UCSD-AML1 (cell line): ENCODE results near the gene APOO.

Source experiments
- DNase-seq: peaks from one replicate; lab custom pipeline; 2025; ENCODE audit not compliant: unreplicated experiment; lab: John Stamatoyannopoulos, UW

The APOO gene

DNA sequence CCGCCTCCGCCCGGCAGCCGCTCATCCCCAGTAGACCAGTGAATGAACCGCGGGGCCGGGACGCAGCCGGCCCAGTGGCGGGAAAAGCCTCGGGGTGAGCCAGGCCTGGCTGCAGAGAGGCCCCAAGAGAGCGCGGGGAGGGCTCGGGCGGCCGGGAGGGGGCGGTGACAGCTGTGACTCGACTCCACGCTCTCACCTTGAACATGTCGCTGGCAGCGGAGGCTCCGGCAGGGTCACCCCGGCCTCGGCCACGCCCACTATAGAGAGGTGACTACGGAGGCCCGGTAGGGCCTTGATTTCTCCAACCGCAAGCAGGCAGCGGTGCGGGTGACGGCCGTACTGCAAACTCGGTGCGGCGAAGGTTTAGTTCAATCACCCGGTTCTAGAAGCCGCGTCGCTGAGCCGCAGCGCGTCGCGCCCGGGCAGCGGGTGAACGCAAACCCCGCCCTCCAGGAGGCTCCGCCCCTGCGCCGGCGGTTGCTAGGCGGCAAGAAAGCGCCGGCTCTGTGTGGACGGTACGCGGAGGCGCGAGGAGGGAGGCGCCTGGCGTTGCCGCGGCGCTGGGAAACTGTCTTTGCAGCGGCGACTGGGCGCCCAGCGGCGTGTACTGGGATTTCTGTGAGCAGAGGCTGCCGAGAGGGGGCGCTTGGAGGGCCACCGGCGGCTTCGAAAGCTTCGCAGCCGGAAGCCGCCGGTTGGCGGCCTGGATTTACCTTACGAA lies at the start of gene APOO, which contains the start of gene CXorf58:
Gene APOO, minus strand, starts transcription at position 441 of the 721 bp plus-strand sequence. Its CDS starts 236 bp downstream, at position 205.
Gene CXorf58, plus strand, starts transcription at position 509 of the 721 bp plus-strand sequence. CDS start 2,297 bp downstream, outside the sequence.
- DNase-seq: peak; percentile 91

DNA sequence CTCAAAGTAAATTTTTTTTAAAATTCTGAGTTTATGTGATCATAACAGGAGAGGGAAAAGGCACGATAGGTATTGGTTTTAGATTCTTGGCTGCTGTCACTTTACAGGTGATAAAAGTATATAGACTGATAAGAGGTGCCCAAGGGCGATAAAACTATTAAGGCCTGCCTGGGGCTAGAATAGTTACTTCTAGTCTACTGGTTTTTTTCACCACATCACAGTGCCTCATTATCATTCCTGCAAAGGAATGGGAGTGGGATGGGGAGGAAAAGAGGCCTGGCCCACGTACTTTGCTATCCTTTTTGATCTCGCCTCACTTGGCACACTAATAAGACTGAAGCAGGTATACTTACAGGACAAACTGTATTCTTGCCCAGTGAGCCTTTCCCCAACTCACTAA lies 46.7 kb upstream of the APOO start:
- no peak for DNase-seq

DNA sequence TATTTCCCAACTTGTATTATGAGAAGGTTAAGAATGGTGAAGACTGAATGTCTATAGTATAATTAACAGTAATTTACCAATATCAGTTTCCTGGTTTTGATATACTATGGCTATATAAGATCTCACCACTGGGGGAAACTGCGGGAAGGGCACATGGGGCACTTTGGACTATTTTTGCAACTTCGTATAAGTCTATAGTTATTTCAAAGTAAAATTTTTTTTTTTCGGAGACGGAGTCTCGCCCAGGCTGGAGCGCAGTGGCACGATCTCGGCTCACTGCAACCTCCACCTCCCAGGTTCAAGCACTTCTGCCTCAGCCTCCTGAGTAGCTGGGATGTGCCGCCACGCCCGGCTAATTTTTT lies 46.2 kb upstream of the APOO start:
- no peak for DNase-seq

- DNase-seq: peak; percentile 44
Observed at GRCh38 chrX:23952984-23953907, 45.5 kb upstream of the APOO start.

DNA sequence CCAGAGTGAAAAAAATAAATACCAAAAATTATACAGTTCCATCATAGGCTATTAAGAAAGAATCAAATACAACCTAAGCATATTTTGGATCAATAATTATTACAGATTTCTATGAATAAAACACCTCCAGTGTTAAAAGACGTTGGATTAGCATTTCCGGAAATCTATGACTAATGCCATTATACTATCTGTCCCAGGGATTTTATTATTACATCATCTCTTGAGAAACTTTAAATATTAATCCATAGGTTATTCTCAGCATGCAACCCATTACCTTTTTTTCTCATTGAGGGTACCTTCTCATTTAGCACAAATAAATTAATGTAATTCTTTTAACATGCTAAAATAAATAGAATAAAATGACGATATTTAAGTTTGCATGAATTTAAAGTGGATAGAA lies 44.7 kb upstream of the APOO start:
- DNase-seq: no peak

DNA sequence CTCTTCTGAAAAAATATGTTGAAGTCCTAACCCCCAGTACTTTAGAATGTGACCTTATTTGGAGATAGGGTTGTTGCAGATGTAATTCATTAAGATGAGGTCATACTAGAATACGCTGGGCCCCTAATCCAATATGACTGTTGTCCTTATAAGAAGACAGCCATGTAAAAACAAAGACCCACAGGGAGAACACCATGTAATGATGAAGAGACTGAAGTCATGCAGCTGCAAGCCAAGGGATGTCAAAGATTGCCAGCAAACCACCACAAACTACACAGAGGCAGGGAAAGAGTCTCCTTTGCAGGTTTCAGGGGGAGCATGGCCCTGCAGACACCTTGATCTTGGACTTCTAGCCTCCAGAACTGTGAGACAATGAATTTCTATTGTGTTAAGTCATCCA lies 37.5 kb upstream of the APOO start:
- no peak for DNase-seq

GRCh38 chrX:23944234-23944633 lies 36.5 kb upstream of the APOO start:
- no peak for DNase-seq

- no peak for DNase-seq
Observed at GRCh38 chrX:23939203-23939602, 31.5 kb upstream of the APOO start.

DNA sequence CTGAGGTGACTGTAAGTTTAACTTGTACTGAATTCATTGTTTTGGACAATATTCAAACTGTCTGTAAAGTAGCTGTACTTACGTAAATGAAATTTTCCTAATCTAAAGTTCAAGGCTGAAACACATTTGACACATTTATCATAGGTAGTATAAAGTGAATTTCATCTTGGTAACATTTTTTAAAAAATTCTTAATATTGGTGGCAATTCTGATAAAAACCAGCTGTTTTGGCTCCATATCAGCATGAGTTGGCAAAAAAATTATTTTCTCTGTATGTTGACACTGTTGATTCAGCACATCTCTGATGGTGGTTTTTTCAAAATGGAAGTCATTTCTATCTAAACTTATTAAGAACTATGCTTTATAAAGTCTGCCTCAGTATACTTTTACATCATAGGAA lies 31.0 kb upstream of the APOO start:
- no peak for DNase-seq

DNA sequence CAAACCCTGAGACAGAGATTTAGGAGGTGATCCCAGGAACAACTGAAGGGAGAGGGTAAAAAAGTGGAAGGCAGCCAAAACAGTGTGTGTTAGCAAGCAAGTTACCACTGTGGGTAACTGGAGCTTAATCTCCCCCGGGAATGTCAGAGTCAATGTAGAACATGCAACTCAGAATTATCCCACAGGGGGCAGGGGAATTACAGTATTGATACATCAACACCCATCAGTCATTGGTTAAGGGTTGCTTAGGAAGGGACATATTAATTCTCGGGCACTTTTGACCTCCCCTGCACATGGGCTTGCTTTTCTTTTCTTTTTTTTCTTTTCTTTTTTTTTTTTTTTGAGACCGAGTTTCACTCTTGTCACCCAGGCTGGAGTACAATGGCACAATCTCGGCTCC lies 29.4 kb upstream of the APOO start:
- DNase-seq: no peak

GRCh38 chrX:23936180-23936579 lies 28.4 kb upstream of the APOO start:
- DNase-seq: no peak

- DNase-seq: no peak
Observed at GRCh38 chrX:23935106-23935505, 27.4 kb upstream of the APOO start.

DNA sequence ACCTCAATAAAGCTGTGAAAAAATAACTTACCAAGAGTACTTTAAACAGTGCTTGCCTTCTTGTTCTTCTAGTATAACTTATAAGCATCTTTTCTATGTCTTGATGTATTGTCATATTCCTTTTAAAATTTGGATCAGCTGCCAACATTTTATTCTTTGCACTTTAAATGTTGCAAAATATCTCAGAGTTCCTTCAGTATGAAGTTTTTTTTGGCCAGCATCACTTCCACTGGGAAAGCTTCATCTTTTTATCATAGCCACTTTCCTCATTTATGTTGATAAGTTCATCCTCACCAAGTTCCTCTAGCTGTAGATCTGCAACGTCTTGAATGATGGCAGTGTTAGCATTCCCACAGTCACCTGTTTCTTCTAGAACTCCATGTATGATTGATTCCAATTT lies 24.3 kb upstream of the APOO start:
- DNase-seq: no peak

GRCh38 chrX:23930894-23931604 lies 23.3 kb upstream of the APOO start:
- DNase-seq: no peak

- no peak for DNase-seq
Observed at GRCh38 chrX:23926015-23926414, 18.3 kb upstream of the APOO start.

DNA sequence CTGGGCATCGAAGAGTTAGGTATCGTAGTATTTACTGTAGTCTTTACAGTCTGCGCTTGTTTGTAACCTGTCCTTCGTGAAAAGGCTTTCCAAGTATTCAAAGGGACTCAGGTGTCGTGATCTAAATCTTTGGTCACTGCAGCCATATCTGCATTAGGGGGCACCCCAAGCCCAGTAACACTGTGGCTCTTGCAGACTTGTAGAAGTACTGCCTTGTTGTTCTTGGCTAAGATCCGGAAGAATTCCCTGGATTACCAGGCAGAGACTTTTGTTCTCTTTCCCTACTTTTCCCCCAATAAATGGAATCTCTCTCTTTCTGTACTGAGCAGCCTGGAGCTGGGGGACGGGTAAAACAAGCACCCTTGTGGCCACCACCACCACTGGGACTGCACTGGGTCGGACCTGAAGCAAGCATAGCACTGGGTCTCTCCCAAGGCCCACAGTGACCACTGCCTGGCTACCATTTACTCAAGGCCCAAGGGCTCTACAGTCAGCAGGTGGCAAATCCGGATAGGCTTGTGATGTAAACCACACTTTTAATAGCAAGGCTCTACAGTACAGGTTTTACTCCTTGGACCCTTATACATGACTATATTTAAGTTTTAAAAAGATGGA lies 12.1 kb upstream of the APOO start:
- no peak for DNase-seq

DNA sequence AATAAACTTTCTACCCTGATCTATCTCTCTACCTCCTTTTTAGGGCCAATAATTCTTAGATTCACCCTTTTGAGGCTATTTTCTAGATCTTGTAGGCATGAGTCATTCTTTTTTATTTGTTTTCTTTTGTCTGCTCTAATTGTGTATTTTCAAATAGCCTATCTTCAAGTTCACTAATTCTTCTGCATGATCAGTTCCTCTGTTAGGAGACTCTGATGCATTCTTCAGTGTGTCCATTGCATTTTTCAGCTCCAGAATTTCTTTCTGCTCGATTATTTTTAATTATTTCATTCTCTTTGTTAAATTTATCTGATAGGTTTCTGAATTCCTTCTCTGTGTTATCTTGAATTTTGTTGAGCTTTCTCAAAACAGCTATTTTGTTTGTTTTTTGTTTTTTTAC lies 11.4 kb upstream of the APOO start:
- DNase-seq: no peak

DNA sequence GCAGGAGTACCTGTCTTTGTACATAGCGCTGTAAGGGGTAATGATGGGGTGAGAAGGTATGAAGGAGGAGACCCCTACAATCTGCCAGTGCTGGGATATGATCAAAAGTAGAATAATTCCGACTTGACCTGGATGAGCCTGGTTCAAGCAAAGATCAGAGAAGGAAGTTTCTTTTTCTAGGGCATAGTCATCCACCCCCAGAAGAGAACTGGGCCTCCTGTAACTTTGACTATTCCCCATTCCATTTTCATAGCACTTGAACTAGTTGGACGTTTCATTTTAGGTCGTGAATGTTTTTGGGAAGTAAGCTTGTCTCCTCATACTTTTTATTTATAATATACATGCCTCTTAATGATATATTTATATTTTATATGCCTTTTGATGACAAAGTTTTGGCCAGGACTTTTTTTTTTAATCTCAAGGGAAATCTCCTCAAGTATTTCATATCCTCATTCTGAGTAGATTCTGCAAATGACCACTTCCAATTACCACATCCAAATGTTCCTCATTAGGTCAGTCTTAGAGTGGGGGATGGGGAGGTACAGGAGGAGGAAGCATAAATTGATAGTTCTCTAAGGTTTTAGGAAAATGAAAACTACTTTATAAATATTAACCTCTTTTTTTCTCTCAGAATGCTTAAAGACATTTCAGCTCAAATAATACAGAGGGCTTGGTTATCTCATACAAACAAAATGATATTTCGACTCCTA lies 3.5 kb upstream of the APOO start:
- DNase-seq: no peak

- no peak for DNase-seq
Observed at GRCh38 chrX:23908219-23909004, 674 bp upstream of the APOO start.

- DNase-seq: no peak
Observed at GRCh38 chrX:23907111-23907497, 634 bp downstream of the APOO start.
